HG03060 (cell line): Measurements from ENCODE around the gene POLR1E.
A peak's percentile ranks its signal among the peaks of the same experiment; 100 is the strongest.
"Not testable (repeated sequence)": the region's sequence is repeated elsewhere in the genome, so short reads cannot be mapped to it uniquely, and the experiment has no call there.

Source experiments
- ATAC-seq: cut with Tn5 transposase; IDR thresholded peaks from one replicate; pipeline ENCODE4 v1.9.1; 2021; ENCODE audit warnings: low read depth, moderate number of reproducible peaks; ENCODE audit not compliant: unreplicated experiment

POLR1E gene

DNA sequence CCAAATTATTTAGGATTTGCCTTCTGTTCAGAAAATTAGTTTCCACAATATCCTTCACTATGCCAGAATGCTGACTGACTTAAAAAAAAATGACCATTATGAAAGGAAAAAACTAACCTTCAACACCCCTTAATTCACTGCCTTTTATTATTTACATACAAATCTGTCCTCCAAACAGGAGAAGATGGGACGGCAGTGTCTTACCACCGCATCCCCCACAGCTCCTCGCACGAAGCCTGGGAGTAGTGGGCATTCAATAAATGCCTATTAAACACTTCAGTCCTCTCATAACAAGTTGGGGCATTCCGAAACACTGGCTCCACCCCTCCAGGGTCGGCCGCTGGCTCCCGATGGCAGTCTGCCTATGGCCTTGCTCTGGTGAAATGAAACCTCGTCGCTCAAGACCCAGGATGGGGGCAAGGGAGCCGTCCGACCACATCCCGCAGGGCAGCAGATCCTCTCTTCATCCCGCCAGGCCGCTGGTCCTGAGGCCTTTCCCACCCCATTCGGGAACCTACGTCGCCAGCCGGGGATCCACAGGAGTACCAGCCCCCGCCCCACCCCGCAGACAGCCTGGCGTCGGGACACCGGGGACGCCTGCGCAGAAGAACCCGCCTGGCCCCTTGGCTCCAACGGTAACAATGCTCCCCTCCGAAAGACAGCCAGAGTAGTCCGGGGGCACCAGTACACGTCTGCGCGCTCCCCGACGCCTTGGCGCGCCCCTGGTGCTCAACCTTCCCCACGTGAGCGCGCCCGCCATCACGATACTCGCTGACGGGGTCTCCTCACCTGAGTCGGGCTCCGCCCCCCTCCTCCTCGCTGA lies 21.1 kb upstream of the POLR1E start:
- peak; percentile 10 for ATAC-seq

DNA sequence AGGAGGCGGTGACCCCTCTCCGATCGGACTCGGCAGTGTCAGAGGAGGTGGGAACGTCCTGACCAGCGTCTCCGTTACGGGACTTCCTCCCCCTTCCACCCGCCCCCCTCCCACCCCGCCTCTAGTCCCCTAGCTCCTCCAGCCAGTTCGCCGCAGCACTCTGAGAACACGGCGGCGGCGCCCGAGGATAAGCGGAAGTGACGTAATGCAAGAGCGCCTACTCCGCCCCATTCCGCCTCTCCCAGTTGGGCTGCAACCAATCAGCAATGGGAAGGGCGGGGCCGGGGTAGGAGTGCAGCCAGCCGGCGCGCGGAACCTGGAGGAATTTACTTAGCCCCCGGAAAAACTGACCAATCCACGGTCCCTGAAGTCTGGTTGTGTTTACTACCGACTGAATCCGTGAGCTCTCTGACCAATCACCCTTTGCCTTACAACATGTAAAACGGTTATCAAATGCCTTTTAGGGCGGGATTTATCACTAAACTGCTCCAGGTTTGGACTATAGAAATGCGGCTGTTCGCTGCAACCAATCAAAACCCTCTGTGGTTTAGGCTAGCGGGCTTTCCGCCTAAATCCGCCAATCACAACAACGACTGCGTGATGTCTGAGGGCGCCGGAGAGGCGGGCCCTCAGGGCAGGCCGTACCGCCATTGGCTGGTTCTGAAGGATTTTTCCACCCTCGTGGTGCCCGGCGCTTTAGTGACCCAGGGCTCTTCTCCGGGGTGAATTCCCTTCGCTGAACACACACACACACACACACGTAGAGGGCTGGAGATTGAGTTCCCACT lies 20.3 kb upstream of the POLR1E start, which contains the start of gene ZBTB5:
ZBTB5 (minus strand) TSS at position 202 of the 788 bp plus-strand sequence. CDS start 22,899 bp downstream, outside the sequence.
- ATAC-seq: peak; percentile 81

DNA sequence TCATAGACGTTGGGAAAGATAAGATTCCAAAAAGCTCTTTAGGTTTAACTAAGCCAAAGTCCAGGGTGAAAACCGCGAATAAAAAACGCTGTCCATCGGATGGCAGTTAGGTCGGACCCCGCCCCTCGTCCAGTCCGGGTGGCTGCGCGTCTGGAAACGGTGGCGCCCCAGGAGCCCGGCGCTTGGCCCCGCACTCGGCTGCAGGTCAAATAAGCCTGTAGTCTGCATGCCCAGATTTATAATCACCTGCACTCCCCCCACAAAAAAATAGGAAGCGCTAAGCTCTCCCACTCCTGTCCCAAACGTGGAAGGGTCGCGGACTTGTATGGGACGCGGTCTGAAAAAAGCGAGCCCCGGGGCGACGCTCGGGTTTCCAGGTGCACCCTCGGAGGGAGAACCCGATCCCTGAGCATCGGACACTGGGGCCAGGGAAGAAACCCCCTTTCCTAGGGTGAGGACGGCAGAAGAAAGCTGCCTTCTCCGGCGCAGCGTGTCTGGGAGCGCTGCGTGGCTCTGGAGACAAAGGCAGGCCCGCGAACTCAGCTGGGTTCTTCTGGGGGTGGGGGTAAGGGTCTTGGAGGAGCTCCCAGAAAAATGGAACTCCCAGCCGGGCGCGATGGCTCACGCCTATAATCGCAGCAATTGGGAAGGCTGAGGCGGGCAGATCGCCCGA lies 19.6 kb upstream of the POLR1E start:
- peak; percentile 2 for ATAC-seq

DNA sequence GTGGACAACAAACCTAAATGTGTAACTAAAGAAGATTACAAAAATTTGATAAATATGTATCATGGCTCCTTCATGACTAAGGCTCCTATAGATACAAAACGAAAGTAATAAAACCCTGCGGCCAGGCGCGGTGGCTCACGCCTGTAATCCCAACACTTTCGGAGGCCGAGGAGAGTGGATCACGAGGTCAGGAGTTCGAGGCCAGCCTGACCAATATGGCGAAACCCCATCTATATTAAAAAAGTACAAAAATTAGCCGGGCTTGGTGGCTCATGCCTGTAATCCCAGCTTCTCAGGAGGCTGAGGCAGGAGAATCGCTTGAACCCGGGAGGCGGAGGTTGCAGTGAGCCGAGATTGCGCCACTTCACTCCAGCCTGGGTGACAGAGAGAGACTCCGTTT lies 18.2 kb upstream of the POLR1E start:
- ATAC-seq: not testable (repeated sequence)

DNA sequence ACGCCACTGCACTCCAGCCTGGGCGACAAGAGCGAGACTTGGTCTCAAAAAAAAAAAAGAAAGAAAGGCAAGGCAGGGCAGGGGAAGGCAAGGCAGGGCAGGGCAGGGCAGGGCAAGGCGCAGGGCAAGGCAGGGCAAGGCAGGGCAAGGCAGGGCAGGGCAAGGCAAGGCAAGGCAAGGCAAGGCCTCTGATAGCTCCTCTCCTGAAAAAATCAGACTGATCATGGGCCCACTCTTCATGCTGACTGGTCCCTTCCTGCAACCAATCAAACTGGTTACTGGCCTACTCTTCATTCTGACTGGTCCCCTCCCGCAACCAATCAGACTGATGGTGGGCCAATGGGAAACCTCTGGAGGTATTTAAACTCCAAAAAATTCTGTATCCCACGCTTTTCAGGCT lies 17.1 kb upstream of the POLR1E start:
- ATAC-seq: no peak

DNA sequence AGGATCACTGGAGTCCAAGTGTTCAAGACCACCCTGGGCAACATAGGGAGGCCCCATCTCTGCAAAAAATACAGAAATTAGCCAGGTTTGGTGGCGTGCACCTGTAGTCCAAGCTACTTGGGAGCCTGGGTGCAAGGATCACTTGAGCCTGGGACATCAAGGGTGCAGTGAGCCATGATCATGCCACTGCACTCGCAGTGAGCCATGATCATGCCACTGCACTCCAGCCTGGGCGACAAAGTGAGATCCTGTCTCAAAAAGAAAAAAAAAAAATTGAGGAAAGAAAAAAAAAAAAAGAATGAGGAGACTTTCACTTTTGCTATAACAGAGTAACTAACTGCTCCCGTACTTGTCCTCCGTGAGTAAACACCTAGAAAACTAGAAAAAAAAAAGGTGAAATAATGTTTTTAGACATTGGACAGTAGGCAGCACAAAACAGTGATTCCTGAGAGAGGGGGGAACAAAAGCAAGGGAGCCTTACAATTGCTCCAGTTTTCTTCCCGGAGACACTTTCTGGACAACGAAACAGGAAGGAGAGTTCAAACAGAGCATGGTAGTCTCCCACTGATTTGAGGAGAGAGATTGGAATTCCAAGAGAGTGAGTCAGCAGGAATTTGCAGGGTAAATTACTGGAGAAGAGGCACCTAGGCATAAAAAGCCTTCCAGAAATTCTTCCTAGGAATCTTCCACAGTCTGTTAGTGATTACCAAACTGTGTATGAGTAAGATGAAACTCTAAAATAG lies 13.6 kb upstream of the POLR1E start:
- ATAC-seq: no peak

DNA sequence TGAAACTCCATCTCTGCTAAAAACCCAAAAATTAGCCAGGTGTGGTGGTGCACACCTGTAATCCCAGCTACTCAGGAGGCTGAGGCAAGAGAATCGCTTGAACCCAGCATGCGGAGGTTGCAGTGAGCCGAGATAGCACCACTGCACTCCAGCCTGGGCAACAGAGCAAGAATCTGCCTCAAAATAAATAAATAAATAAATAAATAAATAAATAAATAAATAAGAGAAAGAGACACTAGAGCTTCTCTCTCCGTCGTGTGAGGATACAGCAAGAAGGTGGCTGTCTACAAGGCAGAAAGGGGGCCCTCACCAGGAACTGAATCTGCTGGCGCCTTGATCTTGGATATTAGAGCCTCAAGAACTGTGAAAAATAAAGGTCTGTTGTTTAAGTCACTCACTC lies 11.8 kb upstream of the POLR1E start:
- ATAC-seq: not testable (repeated sequence)

DNA sequence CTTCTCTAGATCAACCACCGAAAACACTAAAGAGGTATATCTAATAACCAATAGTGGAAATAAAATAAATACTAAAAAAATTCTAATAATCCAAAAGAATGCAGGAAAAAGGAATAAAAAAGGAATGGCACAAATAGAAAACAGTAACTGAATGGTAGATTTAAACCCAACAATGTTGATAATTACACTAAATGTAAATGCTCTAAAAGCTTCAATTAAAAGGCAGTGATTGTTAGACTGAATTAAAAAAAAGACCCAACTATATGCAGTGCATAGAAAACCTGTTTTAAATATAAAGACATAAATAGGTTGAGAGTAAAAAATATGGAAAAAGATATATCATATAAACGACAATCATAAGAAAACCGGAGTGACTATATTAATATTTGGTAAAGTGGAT lies 11.3 kb upstream of the POLR1E start:
- no peak for ATAC-seq

DNA sequence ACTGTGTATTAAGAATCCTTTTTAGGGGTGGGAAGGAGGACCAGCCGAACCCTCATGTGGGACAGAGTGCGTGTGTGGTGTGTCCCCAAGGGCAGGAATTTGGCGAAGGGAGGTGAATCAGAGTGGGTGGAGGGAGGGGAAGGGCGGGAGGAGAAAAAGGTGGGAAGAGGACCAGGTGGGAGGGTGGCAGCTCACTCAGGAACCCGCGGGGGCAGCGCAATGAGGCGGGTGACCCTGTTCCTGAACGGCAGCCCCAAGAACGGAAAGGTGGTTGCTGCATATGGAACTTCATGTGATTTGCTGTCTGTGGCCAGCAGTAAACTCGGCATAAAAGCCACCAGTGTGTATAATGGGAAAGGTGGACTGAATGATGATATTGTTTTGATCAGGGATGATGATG lies 8.8 kb upstream of the POLR1E start:
- ATAC-seq: no peak

DNA sequence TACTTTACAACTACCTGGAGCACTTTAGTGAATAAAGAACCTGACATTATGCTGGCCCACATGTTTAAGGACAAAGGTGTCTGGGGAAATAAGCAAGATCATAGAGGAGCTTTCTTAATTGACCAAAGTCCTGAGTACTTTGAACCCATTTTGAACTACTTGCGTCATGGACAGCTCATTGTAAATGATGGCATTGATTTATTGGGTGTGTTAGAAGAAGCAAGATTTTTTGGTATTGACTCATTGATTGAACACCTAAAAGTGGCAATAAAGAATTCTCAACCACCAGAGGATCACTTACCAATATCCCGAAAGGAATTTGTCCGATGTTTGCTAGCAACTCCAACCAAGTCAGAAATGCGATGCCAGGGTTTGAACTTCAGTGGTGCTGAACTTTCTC lies 8.3 kb upstream of the POLR1E start:
- ATAC-seq: not testable (repeated sequence)

DNA sequence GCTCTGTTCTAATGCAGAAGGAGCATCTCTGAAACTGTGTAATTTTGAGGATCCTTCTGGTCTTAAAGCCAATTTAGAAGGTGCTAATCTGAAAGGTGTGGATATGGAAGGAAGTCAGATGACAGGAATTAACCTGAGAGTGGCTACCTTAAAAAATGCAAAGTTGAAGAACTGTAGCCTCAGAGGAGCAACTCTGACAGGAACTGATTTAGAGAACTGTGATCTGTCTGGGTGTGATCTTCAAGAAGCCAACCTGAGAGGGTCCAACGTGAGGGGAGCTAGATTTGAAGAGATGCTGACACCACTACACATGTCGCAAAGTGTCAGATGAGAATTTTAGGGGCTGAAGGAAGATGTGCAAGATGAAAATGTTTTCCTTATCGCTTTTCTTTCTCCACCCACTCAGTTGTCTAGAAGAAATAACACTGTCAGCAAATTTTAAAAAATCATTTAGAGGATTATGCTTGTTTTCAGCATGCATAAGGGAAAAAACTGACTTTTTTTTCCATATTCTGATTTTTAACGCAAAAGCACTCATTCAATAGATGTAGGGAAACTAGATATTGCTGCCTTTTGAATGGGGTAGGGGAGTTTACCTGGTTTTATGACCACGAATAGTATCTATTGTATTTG lies 7.6 kb upstream of the POLR1E start:
- not testable (repeated sequence) for ATAC-seq

DNA sequence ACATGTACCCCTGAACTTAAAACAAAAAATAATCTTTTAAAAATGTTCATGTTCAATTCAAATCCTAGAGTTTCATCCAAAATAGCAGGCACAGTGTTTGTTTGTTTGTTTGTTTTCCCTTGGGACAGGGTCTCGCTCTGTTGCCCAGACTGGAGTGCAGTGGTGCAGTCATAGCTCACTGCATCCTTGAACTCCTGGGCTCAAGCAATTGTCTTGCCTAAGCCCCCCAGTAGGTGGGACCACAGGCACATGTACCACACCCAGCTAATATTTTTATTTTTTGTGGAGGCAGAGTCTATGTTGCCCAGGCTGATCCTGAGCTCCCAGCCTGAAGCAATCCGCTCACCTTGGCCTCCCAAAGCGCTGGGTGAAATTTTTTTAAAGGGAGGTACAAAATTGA lies 5.0 kb upstream of the POLR1E start:
- ATAC-seq: no peak

DNA sequence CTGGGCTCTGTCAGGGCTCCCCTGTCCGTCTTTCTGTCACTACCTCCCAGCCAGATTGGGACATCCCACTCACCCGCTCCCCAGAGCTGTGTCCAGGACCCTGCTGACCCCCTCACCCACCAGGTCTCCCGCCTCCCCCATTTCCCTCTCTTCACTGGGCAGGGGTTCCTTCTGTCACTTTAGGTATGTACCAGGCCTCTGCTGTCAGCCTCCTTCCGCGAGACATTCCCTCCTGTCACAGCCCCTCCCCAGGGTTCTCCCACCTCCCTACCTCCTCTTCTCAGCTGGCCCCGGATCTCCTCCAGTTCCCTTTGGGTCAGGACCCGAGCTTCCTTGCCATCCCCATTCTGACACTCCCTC lies 488 bp downstream of the POLR1E start:
- ATAC-seq: no peak

DNA sequence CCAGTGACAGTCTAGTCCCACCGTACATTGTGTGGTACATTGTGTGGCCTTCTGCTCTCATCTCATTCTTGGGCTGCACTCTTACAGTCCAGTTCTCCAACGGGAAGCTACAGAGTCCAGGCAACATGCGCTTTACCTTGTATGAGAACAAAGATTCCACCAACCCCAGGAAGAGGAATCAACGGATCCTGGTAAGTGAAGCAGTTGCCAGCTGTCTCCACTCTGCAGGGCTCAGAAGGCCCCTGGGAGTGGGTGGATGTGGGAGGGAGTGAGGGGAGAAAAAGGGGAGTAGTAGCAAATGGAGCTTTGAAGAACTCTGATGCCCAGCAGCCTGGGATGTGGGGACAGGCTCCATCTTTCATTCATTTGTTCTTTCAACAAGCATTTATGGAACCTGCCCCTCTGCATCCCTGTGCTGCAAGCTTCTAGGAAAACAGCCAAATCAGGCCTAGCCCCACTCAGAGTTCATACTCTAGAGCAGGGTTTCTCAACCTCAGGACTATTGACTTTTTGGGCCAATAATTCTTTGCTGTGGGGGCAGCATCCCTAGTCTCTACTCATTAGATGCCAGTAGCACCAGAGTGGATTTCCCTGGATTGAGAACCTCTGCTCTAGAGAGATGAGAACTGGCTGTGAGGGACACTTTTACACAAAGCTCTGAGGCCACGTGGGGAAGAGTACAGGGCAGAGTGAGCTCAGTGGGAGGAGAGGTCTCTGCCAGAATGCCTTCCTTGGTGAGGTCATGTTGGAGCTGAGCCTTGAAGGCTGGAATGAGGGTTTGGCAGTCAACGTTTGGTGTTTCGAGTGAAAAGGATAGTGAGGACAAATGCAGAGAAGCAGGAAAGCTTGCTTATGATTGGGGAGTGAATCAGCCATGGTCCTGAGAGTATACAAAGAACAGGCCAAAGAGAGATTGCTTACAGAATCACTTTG lies 1.1 kb downstream of the POLR1E start:
- no peak for ATAC-seq

DNA sequence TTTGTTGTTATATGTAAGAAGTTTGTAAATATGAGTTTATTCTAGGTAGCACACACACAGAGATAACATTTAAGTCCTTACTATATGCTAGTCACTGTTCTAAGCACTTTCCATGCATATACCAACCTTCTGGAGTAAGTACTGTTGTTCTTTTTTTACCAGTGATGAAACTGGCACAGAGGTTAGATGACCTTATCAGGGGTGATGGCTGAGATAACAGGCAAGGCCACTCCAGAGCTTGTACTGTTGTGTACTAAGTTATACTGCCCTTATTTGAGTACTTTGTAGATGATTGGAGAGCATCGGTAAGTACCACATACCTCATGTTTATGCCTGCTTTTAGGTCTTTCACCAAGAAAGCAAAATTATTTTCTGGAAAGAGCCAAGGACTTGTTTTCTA lies 6.2 kb downstream of the POLR1E start:
- no peak for ATAC-seq

DNA sequence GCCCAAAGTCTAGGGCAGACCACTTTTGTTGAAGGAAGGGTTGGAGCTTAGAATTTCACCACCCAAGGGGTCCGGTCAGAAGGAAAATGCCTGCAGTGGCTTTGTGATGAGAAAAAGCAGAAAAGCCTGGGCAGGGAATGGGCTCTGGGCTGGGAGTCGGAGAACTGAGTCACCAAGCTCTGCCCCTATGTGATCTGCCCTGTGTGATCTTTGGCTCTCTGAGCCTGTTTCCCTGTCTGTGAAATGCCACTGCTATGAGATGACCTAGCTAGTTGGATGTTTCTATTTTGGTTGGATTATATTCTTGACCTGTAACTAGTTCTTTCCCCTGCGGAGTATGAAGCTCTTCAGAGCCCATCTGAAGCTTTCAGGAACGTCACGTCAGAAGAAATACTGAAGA lies 9.8 kb downstream of the POLR1E start:
- ATAC-seq: no peak

DNA sequence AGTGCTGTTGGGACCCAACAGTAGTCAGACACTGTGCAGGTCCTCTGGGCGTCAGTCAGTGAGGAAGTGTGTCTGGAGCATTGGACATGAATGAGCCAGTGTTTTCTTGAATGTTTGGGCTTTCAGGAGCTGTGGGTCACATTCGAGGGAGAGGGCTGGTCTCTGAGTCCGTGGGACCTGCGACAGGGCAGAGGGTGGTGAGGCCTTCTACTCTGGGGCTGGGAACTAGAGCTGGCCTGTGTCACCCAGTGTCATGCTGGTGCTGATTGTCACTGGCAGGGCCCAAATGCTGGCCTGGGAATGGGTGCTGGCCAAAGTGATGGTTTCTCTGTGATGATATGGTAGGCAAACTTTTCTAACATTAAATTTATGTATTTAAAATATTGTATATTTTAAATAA lies 10.3 kb downstream of the POLR1E start:
- no peak for ATAC-seq

DNA sequence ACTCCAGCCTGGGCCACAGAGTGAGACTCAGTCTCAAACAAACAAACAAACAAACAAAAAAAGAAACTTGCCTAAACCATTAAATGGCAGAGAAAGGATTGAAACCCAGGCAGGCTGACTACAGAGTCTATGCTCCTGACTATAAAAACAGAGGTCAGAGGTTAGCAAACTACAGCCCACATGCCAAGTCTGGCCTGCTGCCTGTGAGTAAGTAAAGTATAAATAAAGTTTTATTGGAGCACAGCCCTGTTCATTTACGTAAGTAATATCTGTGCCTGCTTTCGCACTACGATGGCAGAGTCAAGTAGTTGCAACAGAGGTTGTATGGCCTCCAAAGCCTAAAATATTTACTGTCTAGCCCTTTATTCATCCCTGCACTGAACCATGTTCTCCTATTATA lies 11.6 kb downstream of the POLR1E start:
- ATAC-seq: no peak

DNA sequence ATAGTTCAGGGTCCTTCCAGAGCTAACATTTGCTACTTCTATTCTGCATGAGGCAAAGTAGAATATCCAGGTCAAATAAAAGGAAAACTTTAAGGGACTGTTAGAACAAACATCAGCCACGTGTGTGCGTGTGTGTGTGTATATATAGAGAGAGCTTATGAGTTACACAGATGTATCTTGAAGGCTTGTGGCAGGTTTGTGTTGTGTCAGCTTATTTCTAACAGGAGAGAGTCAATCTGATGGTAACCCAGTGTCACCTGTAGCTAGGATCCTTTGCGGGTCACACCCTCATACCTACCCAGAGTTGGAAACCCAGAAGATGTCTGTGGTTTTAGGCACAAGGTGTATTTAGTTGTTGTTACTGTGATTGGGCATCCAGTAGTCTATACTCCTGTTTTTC lies 12.7 kb downstream of the POLR1E start:
- no peak for ATAC-seq
